A549 treated with RU486 at 1 μM for 4 hours (cell line): ENCODE data around the gene EPDR1. TPM values are rescaled to one million over a fixed set of nuclear protein-coding genes. Genes with fewer than 3 reads are reported as not detected.

Source experiments
- total RNA-seq: library from RNA; stranded (reverse); fragments of 200-300 nt; extraction: Qiagen RNA extraction; gene quantifications from 5 replicates; pipeline ENCODE4 v1.2.3, GENCODE V29; 2022; ENCODE audit warnings: low read depth

The EPDR1 gene
- total RNA-seq = 58.4 to 84.3 TPM (median 80.8 TPM) in 5 replicates

DNA sequence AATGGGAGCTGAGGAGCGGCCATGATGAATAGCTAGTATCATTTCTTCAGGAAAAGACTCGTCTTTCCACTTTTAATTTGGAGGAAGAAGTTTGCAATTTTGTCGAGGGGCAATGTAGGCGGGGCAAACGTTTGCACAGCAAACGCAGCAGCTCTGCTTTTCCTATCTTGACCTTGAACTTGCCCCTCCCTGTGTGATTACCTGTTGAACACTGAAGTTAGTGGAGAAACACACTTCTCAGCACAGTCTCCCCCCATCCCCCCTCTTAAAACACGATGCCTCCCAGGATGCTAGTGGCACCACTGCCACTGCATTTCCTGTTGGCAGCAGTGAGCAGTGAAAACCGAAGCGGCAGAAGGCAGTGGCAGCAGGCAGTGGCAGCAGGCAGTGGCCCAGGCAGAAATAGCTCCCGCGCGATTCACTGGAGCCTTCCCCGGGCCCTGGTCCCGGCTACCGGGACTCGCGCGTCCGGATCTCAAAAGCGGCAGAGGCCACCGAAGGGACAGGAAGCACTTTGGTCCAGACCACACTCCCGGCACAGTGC lies at the start of gene EPDR1:
EPDR1 (plus strand) TSS at position 336 of the 544 bp plus-strand sequence. CDS start 300 bp downstream, outside the sequence.

GRCh38 chr7:37916673-37917660 lies 3.5 kb upstream of the EPDR1 start, which contains the start of gene SFRP4:
Gene SFRP4, minus strand, starts transcription at chr7:37916817. Its CDS starts 280 bp downstream, at chr7:37916537.

Other genes starting within 250 kb of the EPDR1 start
- gene GPR141, start 236.9 kb upstream of the EPDR1 start, total RNA-seq = 0.10 TPM in 1 of 5 replicates, not detected in the others
- not detected in 5 replicates for gene NME8, start 72.0 kb upstream of the EPDR1 start, total RNA-seq
- 3.3 to 6.9 TPM (median 4.5 TPM) in 5 replicates for gene SFRP4, start 3.8 kb upstream of the EPDR1 start, total RNA-seq